Neural cell (in vitro differentiated cells): Measurements from ENCODE around the gene ZDHHC20. TPM values are rescaled to one million over a fixed set of nuclear protein-coding genes. Genes with fewer than 3 reads are reported as not detected.

Source experiments
- H2AFZ ChIP-seq: fragments of 200-600, 300-800 bp; sonication (generic), shearing (Covaris generic); 2 replicates; pipeline ENCODE4 v1.6.0; 2014; ENCODE audit warnings: low read depth, mild to moderate bottlenecking, antibody characterized with exemption, low read length, moderate library complexity
- H3F3A ChIP-seq: fragments of 200-600 bp; shearing (Covaris generic); 2 replicates; pipeline ENCODE4 v1.6.1; 2016; ENCODE audit warnings: mild to moderate bottlenecking, moderate library complexity, mixed read lengths, antibody characterized with exemption, low read length; ENCODE audit not compliant: insufficient read depth, poor library complexity, severe bottlenecking
- H3K27ac ChIP-seq: fragments of 200-600, 300-800 bp; sonication (generic), shearing (Covaris generic); 2 replicates; pipeline ENCODE4 v1.5.1; 2014; ENCODE audit warnings: mild to moderate bottlenecking, low read length, moderate library complexity
- H3K27me3 ChIP-seq: fragments of 300-800, 200-600 bp; sonication (generic), shearing (Covaris generic); 2 replicates; pipeline ENCODE4 v1.6.0; 2014; ENCODE audit warnings: mild to moderate bottlenecking, low read depth, low read length, moderate library complexity; ENCODE audit not compliant: insufficient read depth
- H3K36me3 ChIP-seq: fragments of 300-800, 200-600 bp; sonication (generic), shearing (Covaris generic); 2 replicates; pipeline ENCODE4 v1.5.1; 2014; ENCODE audit warnings: mild to moderate bottlenecking, antibody characterized with exemption, low read length, moderate library complexity; ENCODE audit not compliant: insufficient read depth
- H3K4me2 ChIP-seq: fragments of 300-800, 200-600 bp; sonication (generic), shearing (Covaris generic); 2 replicates; pipeline ENCODE4 v1.6.0; 2014; ENCODE audit warnings: mild to moderate bottlenecking, low read length
- H3K4me3 ChIP-seq: fragments of 300-800, 200-600 bp; sonication (generic), shearing (Covaris generic); 2 replicates; pipeline ENCODE4 v1.5.1; 2014; ENCODE audit warnings: mild to moderate bottlenecking, low read length, moderate library complexity
- H3K79me2 ChIP-seq: fragments of 200-600 bp; shearing (Covaris generic); replicated peaks from 2 replicates; pipeline ENCODE4 v1.6.0; 2014; ENCODE audit warnings: mild to moderate bottlenecking, low read length, moderate library complexity; ENCODE audit not compliant: insufficient read depth
- H3K9ac ChIP-seq: fragments of 300-800, 200-600 bp; sonication (generic), shearing (Covaris generic); 2 replicates; pipeline ENCODE4 v1.6.1; 2016; ENCODE audit warnings: mild to moderate bottlenecking, low read length, mixed read lengths
- H3K9me2 ChIP-seq: fragments of 200-600 bp; shearing (Covaris generic); 2 replicates; pipeline ENCODE4 v1.6.1; 2016; ENCODE audit warnings: mild to moderate bottlenecking, low read length, mixed read lengths; ENCODE audit not compliant: insufficient read depth
- H3K9me3 ChIP-seq: fragments of 200-600, 300-800 bp; sonication (generic), shearing (Covaris generic); 2 replicates; pipeline ENCODE4 v1.6.1; 2016; ENCODE audit warnings: mild to moderate bottlenecking, mixed run types, low read length, moderate library complexity, mixed read lengths
- H4K20me1 ChIP-seq: fragments of 200-600 bp; shearing (Covaris generic); 2 replicates; pipeline ENCODE4 v1.6.1; 2016; ENCODE audit warnings: mild to moderate bottlenecking, mixed run types; ENCODE audit not compliant: insufficient read depth
- EP300 ChIP-seq: fragments of 450-650 bp; conservative IDR thresholded peaks from 2 replicates; pipeline ENCODE4 v1.6.1; 2014; ENCODE audit warnings: antibody characterized with exemption, mild to moderate bottlenecking, moderate library complexity; ENCODE audit not compliant: poor library complexity, severe bottlenecking
- EZH2 ChIP-seq: fragments of 200-600, 300-800 bp; shearing (Covaris generic), sonication (generic); IDR thresholded peaks from 2 replicates; pipeline ENCODE4 v1.6.1; 2014; ENCODE audit warnings: antibody characterized with exemption, low read length, borderline replicate concordance, mild to moderate bottlenecking; ENCODE audit not compliant: insufficient read depth, poor library complexity, severe bottlenecking
- MXI1 ChIP-seq: fragments of 450-650 bp; conservative IDR thresholded peaks from 2 replicates; pipeline ENCODE4 v1.6.1; 2014; ENCODE audit warnings: antibody characterized with exemption, mild to moderate bottlenecking; ENCODE audit not compliant: poor library complexity, severe bottlenecking
- POLR2AphosphoS5 ChIP-seq: IDR thresholded peaks from 2 replicates; pipeline ENCODE4 v1.6.1; 2012
- RAD21 ChIP-seq: fragments of 450-650 bp; conservative IDR thresholded peaks from 2 replicates; pipeline ENCODE4 v1.6.1; 2014; ENCODE audit warnings: antibody characterized with exemption, mild to moderate bottlenecking, moderate library complexity
- REST ChIP-seq: IDR thresholded peaks from 2 replicates; pipeline ENCODE4 v1.6.1; 2012; ENCODE audit warnings: borderline replicate concordance
- SMC3 ChIP-seq: fragments of 450-650 bp; conservative IDR thresholded peaks from 2 replicates; pipeline ENCODE4 v1.6.1; 2014; ENCODE audit warnings: antibody characterized with exemption, mild to moderate bottlenecking, moderate library complexity; ENCODE audit not compliant: poor library complexity
- TAF1 ChIP-seq: IDR thresholded peaks from 2 replicates; pipeline ENCODE4 v1.6.1; 2012; ENCODE audit warnings: low read depth
- polyA plus RNA-seq: library from polyadenylated mRNA; depleted of rRNA; stranded (reverse); fragments of >200 nt; gene quantifications from 2 replicates; pipeline ENCODE4 v1.2.3, GENCODE V29; 2014
- TF ChIP-seq, protein P1 (sequence below): fragments of 450-650 bp; IDR thresholded peaks from 2 replicates; pipeline ENCODE4 v1.5.1; 2014; ENCODE audit warnings: antibody characterized with exemption, mild to moderate bottlenecking, moderate library complexity; ENCODE audit not compliant: poor library complexity, severe bottlenecking

ZDHHC20 gene
- polyA plus RNA-seq, 1 donor from 2014 or later = 43.3 TPM

- Histone ChIP-seq H3K9ac (no peak overlapping the region), H3K79me2 (no peaks in the 10 kb centered on the region), H3K36me3 (no peaks in the 10 kb centered on the region), H3K4me2 (no peak overlapping the region), H3K9me3 (no peaks in the 10 kb centered on the region), H2AFZ (no peak overlapping the region), H4K20me1 (no peaks in the 10 kb centered on the region), H3F3A (no peaks in the 10 kb centered on the region), H3K27ac (no peak overlapping the region), H3K27me3 (no peaks in the 10 kb centered on the region), H3K9me2 (no peaks in the 10 kb centered on the region), H3K4me3 (no peak overlapping the region)
- TF ChIP-seq EP300 = no peak
- TF ChIP-seq, protein P1, sequence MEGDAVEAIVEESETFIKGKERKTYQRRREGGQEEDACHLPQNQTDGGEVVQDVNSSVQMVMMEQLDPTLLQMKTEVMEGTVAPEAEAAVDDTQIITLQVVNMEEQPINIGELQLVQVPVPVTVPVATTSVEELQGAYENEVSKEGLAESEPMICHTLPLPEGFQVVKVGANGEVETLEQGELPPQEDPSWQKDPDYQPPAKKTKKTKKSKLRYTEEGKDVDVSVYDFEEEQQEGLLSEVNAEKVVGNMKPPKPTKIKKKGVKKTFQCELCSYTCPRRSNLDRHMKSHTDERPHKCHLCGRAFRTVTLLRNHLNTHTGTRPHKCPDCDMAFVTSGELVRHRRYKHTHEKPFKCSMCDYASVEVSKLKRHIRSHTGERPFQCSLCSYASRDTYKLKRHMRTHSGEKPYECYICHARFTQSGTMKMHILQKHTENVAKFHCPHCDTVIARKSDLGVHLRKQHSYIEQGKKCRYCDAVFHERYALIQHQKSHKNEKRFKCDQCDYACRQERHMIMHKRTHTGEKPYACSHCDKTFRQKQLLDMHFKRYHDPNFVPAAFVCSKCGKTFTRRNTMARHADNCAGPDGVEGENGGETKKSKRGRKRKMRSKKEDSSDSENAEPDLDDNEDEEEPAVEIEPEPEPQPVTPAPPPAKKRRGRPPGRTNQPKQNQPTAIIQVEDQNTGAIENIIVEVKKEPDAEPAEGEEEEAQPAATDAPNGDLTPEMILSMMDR = no peak
- no peak for TF ChIP-seq SMC3
- TF ChIP-seq EZH2 = no peak
- no peak for TF ChIP-seq POLR2AphosphoS5
- no peak for TF ChIP-seq RAD21
- TF ChIP-seq REST = no peak
- no peak for TF ChIP-seq TAF1
- TF ChIP-seq MXI1 = no peak
Measured at GRCh38 chr13:21361123-21361522, 98.0 kb downstream of the ZDHHC20 start.

GRCh38 chr13:21360463-21360862 is 98.6 kb downstream of the ZDHHC20 start:
- H3K9ac ChIP-seq = no peak overlapping the region
- no peaks in the 10 kb centered on the region for H3K79me2 ChIP-seq
- H3K9me2 ChIP-seq = no peaks in the 10 kb centered on the region
- H3K27me3 ChIP-seq = no peaks in the 10 kb centered on the region
- H3K4me2 ChIP-seq = no peak overlapping the region
- no peaks in the 10 kb centered on the region for H3K9me3 ChIP-seq
- H3K4me3 ChIP-seq = no peak overlapping the region
- H2AFZ ChIP-seq = no peak overlapping the region
- H3F3A ChIP-seq = no peaks in the 10 kb centered on the region
- no peaks in the 10 kb centered on the region for H4K20me1 ChIP-seq
- TF ChIP-seq EP300 (no peak), MXI1 (no peak), RAD21 (no peak), REST (no peak), EZH2 (no peak), TAF1 (no peak), SMC3 (no peak), POLR2AphosphoS5 (no peak)
- TF ChIP-seq, protein P1 = no peak
- no peaks in the 10 kb centered on the region for H3K36me3 ChIP-seq
- H3K27ac ChIP-seq = no peak overlapping the region
